ENCODE data around the gene KHDC3L.

DNA sequence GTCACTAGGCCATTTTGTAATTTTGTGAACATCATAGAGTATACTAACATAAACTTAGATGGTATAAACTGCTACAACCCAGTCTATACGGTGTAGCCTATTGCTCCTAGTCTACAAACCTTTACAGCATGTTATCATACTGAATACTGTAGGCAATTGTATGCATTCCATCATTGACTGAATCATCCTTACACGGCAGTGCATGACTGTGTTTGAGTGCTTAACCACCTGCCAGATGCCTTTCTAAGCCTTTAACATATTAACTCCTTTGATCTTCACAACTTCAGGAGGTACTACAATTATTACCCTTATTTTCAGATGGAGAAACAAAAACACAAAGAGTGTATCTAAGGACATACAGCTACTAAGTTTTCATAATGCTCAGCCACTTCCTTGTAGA, 22.4 kb upstream of the KHDC3L start:
- no peak for TF ChIP-seq YY1 (IDR thresholded peaks at IDR 0.05; ENCODE audit: insufficient read depth, insufficient replicate concordance, low read depth, low read length)
- no peak for TF ChIP-seq EZH2 (conservative IDR thresholded peaks at IDR 0.05; ENCODE audit: low read depth, low read length)
- no peak for TF ChIP-seq GABPA (IDR thresholded peaks at IDR 0.05; ENCODE audit: low read depth, low read length)
- TF ChIP-seq GABPA (CRISPR knock-in tag; IDR thresholded peaks at IDR 0.05; ENCODE audit: low read depth): no peak
- TF ChIP-seq RAD21 (CRISPR knock-in tag; IDR thresholded peaks at IDR 0.05): no peak
- no peak for TF ChIP-seq ZBTB21 (CRISPR knock-in tag; IDR thresholded peaks at IDR 0.05)
- TF ChIP-seq, protein P1, sequence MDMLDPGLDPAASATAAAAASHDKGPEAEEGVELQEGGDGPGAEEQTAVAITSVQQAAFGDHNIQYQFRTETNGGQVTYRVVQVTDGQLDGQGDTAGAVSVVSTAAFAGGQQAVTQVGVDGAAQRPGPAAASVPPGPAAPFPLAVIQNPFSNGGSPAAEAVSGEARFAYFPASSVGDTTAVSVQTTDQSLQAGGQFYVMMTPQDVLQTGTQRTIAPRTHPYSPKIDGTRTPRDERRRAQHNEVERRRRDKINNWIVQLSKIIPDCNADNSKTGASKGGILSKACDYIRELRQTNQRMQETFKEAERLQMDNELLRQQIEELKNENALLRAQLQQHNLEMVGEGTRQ (IDR thresholded peaks at IDR 0.05; ENCODE audit: low read depth, low read length): no peak
- TF ChIP-seq, protein P1 (CRISPR knock-in tag; IDR thresholded peaks at IDR 0.05; ENCODE audit: borderline replicate concordance): no peak
- TF ChIP-seq POLR2A (IDR thresholded peaks at IDR 0.05; ENCODE audit: insufficient read depth in 1 of 2, low read depth in 2 of 2, low read length in 2 of 2): no peak
